Parathyroid adenoma (tissue), 2 donors: Measurements from ENCODE around the gene LRTM2.
A peak's percentile ranks its signal among the peaks of the same experiment; 100 is the strongest.

Experiments used
- H2AFZ ChIP-seq: fragments of 300-600 bp; sonication (generic); one replicate; pipeline ENCODE4 v1.7.0; 2017; ENCODE audit warnings: antibody characterized with exemption, mild to moderate bottlenecking
- H3K27ac ChIP-seq: fragments of 300-600 bp; sonication (generic); one replicate; pipeline ENCODE4 v1.7.0; 2017
- H3K27me3 ChIP-seq: fragments of 300-600 bp; sonication (generic); one replicate; pipeline ENCODE4 v1.7.0; 2017; ENCODE audit warnings: low read length; ENCODE audit not compliant: control insufficient read depth, insufficient read depth
- H3K36me3 ChIP-seq: fragments of 300-600 bp; sonication (generic); one replicate; pipeline ENCODE4 v1.7.0; 2017; ENCODE audit warnings: low read length; ENCODE audit not compliant: control insufficient read depth, insufficient read depth
- H3K4me1 ChIP-seq: fragments of 300-600 bp; sonication (generic); one replicate; pipeline ENCODE4 v1.7.0; 2017; ENCODE audit warnings: control low read depth
- H3K4me2 ChIP-seq: fragments of 300-600 bp; sonication (generic); one replicate; pipeline ENCODE4 v1.7.0; 2017; ENCODE audit warnings: low read length
- H3K4me3 ChIP-seq: fragments of 300-600 bp; sonication (generic); one replicate; pipeline ENCODE4 v1.7.0; 2017; ENCODE audit warnings: low read depth, low read length
- H3K79me2 ChIP-seq: fragments of 300-600 bp; sonication (generic); one replicate; pipeline ENCODE4 v1.7.0; 2017; ENCODE audit warnings: control low read depth
- H3K9ac ChIP-seq: fragments of 300-600 bp; sonication (generic); one replicate; pipeline ENCODE4 v1.7.0; 2017; ENCODE audit warnings: mild to moderate bottlenecking
- H3K9me3 ChIP-seq: fragments of 300-600 bp; sonication (generic); one replicate; pipeline ENCODE4 v1.7.0; 2017; ENCODE audit warnings: low read length; ENCODE audit not compliant: control insufficient read depth
- TF ChIP-seq, protein P1 (sequence below): fragments of 300-600 bp; sonication (generic); IDR thresholded peaks from one replicate; pipeline ENCODE4 v1.7.0; 2017; ENCODE audit warnings: antibody characterized with exemption, mild to moderate bottlenecking
- donor health status: primary hyperparathyroidism.

LRTM2 gene

GRCh38 chr12:1828856-1829255, 8.5 kb downstream of the LRTM2 start:
- H3K4me2 ChIP-seq, result no peak overlapping the region
- no peaks in the 10 kb centered on the region for H3K36me3 ChIP-seq
- peak overlapping the region; percentile 99 for H3K27ac ChIP-seq
- peak overlapping the region; percentile 86 for H2AFZ ChIP-seq
- H3K27me3 ChIP-seq, result no peaks in the 10 kb centered on the region
- no peaks in the 10 kb centered on the region for H3K9me3 ChIP-seq
- H3K4me3 ChIP-seq, result no peak overlapping the region
- peaks cover 4% of the 10 kb centered on the region for H3K79me2 ChIP-seq
- peaks cover 42% of the 10 kb centered on the region for H3K4me1 ChIP-seq
- TF ChIP-seq, protein P1, sequence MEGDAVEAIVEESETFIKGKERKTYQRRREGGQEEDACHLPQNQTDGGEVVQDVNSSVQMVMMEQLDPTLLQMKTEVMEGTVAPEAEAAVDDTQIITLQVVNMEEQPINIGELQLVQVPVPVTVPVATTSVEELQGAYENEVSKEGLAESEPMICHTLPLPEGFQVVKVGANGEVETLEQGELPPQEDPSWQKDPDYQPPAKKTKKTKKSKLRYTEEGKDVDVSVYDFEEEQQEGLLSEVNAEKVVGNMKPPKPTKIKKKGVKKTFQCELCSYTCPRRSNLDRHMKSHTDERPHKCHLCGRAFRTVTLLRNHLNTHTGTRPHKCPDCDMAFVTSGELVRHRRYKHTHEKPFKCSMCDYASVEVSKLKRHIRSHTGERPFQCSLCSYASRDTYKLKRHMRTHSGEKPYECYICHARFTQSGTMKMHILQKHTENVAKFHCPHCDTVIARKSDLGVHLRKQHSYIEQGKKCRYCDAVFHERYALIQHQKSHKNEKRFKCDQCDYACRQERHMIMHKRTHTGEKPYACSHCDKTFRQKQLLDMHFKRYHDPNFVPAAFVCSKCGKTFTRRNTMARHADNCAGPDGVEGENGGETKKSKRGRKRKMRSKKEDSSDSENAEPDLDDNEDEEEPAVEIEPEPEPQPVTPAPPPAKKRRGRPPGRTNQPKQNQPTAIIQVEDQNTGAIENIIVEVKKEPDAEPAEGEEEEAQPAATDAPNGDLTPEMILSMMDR, result no peak
- H3K9ac ChIP-seq, result no peak overlapping the region

DNA sequence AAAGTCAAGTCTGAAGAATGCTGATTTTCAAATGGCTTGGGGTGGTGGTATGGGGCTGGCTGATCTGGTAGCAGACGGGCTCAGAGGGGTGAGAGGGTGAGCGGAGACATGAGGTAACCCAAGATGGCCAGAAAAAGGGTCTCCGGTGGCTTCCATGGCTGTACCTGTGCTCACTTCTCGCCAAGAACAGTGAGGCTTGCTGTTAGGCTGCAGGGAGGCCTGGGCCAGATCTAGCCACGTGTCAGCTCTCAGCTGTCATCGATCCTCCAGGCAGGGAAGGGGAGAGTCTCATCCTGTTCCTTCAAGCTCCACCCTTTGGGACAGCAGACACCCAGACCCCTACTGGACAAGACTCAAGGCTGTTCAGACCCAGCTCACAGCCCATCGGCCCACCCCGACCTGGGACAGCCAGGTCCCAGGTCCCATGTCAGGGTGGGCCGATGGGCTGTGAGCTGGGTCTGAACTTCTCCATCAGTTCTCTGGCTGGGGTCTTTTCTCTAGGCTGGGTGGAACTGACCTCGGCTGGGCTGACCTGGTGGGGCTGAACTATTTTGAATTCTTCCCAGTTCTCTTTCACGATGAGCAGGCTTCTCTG, 9.0 kb downstream of the LRTM2 start:
- TF ChIP-seq, protein P1, result no peak
- H3K79me2 ChIP-seq, result peaks cover 4% of the 10 kb centered on the region
- H3K4me2 ChIP-seq, result no peak overlapping the region

DNA sequence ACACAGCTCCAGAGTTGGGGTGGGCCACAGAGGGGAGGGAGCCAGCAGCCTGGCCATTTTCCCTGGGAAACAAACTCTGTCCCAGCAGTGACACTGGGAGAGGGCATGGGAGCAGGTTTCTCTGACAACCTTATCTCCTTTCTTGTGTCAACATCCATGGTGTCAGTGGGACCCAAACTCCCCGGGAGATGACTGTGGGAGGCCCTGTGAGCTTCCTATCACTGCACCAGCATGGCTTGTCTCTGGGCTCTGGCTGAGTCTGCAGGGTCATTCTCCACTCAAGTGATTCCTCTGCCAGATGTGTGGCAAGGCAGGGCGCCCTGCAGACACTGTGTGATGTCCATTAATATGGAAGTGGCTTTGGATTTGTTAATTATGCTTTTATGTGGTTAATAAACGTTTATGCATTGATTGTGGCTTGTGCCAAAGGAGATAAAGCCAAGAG, 10.1 kb downstream of the LRTM2 start:
- Histone ChIP-seq H3K27ac (peak overlapping the region; percentile 99), H3K4me2 (no peak overlapping the region), H2AFZ (peak overlapping the region; percentile 91), H3K9me3 (no peaks in the 10 kb centered on the region), H3K4me3 (no peak overlapping the region), H3K79me2 (peaks cover 4% of the 10 kb centered on the region), H3K27me3 (no peaks in the 10 kb centered on the region), H3K4me1 (peaks cover 42% of the 10 kb centered on the region), H3K9ac (peak overlapping the region; percentile 28), H3K36me3 (no peaks in the 10 kb centered on the region)
- TF ChIP-seq, protein P1, result no peak

More for the DNA sequence above, 9.0 kb downstream of the LRTM2 start:
- Histone ChIP-seq H3K9me3 (no peaks in the 10 kb centered on the region), H2AFZ (peak overlapping the region; percentile 86), H3K27ac (peak overlapping the region; percentile 99), H3K4me3 (no peak overlapping the region), H3K4me1 (peaks cover 42% of the 10 kb centered on the region), H3K9ac (peak overlapping the region; percentile 14), H3K27me3 (no peaks in the 10 kb centered on the region), H3K36me3 (no peaks in the 10 kb centered on the region)

DNA sequence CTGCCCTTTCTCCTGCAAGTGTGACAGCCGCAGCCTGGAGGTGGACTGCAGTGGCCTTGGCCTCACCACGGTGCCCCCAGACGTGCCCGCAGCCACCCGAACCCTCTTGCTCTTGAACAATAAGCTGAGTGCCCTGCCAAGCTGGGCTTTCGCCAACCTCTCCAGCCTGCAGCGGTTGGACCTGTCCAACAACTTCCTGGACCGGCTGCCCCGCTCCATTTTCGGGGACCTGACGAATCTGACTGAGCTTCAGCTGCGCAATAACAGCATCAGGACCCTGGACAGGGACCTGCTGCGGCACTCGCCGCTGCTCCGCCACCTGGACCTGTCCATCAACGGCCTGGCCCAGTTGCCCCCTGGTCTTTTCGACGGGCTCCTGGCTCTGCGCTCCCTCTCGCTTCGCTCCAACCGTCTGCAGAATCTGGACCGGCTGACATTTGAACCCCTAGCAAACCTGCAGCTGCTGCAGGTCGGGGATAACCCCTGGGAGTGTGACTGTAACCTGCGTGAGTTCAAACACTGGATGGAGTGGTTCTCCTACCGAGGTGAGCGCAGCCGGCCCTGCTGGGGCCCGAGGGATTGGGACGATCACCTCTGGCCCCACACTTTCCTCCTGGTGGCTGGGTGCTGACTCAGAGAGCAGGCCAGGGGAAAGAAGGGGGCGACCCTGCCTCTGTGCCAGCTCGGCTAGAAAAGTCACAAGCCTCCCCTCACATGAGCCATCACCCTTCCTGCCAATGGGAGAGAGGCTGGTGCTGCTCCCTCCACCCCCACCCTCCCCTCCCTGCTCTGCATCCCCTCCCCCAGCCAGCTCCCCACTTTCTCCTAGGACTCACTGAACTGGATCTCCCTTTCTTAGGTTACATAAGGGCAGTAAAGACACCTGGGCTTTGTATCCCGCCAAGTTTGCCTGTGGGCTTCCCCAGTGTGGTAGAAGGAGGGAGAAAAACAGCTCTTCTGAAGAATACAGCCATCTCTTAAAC, 10.9 kb downstream of the LRTM2 start:
- H3K36me3 ChIP-seq, result no peaks in the 10 kb centered on the region
- H2AFZ ChIP-seq, result peak overlapping the region; percentile 91
- H3K9ac ChIP-seq, result peak overlapping the region; percentile 38
- H3K9me3 ChIP-seq, result no peaks in the 10 kb centered on the region
- TF ChIP-seq, protein P1, result no peak
- H3K4me1 ChIP-seq, result peaks cover 44% of the 10 kb centered on the region
- H3K4me2 ChIP-seq, result no peak overlapping the region
- H3K4me3 ChIP-seq, result no peak overlapping the region
- H3K79me2 ChIP-seq, result peaks cover 4% of the 10 kb centered on the region
- peak overlapping the region; percentile 99 for H3K27ac ChIP-seq
- no peaks in the 10 kb centered on the region for H3K27me3 ChIP-seq
